Stimulated activated CD4-positive, alpha-beta T cell treated with anti-CD3 and anti-CD28 coated beads, Interleukin-15, amount 100 ng/mL, for 48 hours (primary cell): ENCODE data around the gene NOTUM.
"Not testable (repeated sequence)": the region's sequence is repeated elsewhere in the genome, so short reads cannot be mapped to it uniquely, and the experiment has no call there.

Experiments used
- DNase-seq, 2 donors: peaks; one replicate each; pipeline ENCODE4 v3.0.0-alpha.2; 2020; ENCODE audit warnings: low read depth in 2 of 2

The NOTUM gene

DNA sequence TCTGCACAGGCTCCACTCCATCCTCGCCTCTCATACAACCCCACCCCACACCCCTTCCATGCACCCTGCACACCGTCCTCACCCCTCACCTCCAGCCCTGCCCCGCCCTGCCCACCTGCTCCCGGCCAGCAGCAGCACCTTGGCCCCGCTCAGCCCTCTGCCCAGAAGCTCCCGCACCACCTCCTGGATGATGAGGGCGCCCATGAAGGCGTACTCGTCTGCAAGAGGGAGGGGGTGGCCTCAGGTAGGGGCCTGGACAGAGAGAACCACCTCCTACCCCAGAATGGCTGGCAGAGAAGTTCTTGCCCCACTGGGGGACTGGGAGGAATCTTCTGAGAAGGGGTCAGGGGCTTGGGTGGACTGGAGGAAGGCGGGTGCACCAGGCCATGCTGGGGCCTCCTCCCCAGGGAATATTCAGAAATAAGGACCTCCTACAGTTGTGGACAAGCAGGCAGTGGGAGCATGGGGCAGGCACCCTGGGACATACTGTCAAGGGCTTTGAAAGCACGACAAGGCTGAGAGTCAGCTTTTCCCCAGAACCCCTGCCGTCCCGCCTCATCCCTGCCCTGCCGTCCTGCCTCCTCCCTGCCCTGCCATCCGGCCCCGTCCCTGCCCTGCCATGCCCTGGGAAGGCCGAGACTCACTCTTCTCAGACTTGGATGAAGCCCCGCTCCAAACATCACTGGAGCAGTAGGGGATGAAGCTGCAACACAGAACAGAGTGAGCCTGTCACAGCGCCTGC is 3.1 kb downstream of the NOTUM start:
- no peak for DNase-seq

DNA sequence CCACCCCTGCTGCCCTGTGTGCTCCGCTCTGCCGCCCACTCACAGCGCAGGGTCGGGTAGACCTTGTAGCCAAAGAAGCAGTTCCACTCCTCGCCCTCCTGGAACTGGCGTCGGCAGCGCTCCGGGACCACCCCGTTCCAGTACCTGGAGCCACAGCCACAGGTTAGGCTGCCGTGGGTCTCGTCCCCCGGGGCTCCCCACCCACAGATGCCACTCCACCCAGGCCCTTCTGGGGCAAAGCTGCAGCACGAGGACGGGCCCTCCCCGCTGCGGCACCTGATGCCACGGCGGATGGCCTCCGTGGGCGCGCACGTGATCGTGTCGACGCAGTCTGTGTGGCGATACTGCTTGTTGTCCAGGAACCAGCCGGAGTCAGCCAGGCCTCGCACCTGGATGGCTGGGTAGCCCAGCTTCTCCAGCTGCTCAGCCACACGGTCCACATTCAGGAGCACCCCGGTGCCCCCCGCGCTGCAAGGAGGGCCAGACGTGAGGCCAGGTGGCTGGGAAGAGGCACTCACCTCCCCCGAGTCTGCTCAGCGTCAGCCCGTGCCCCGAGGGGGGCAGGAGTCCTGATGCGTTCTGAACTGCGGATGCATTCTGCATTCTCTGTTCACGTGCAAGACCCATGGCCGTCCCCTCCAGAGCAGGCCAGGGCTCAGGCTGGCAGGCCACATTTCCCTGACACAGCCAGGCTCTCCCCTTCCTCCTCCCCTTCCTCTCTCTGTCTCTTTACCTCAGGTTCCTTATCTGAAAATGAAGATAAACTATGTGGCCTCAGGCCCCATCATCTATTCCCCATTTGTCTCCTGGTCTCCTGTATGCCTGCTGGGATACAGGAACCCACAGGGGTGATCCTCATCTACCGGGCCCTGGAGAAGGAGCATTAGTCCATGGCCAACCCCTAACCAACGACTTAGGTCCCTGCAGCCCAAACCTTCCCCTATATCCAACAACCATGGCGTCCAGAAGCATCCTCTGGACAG is 4.1 kb downstream of the NOTUM start:
- DNase-seq, result no peak

DNA sequence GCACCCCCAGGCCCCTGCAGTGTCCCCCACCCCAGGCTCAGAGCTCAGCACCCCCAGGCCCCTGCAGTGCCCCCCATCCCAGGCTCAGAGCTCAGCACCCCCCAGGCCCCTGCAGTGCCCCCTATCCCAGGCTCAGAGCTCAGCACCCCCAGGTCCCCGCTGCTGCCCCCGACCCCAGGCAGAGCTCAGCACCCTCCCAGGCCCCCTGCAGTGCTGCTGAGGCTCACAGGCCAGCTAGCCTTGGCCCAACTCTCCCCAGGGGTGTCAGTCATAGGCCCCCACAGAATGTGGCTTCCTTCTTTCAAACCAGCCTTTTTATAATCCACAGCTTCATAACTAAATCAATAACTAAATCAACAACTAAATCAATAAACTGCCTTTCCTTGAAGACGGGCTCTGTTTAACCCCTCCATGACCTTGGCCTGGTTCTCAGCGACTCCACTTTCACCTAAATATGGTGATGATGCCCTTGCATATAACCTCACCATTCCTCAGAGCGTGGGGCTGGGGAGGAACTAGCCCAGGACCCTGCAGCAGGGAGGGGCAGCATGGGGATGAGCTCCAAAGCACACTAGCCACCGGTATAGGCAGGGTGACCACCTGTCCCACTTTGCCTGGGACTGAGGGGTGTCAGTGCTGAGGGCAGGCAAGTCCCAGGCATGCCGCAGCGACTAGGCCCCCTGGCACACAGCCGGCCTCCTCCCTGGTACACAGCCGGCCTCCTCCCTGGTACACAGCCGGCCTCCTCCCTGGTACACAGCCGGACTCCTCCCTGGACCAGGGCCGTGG is 5.0 kb downstream of the NOTUM start:
- no peak for DNase-seq

DNA sequence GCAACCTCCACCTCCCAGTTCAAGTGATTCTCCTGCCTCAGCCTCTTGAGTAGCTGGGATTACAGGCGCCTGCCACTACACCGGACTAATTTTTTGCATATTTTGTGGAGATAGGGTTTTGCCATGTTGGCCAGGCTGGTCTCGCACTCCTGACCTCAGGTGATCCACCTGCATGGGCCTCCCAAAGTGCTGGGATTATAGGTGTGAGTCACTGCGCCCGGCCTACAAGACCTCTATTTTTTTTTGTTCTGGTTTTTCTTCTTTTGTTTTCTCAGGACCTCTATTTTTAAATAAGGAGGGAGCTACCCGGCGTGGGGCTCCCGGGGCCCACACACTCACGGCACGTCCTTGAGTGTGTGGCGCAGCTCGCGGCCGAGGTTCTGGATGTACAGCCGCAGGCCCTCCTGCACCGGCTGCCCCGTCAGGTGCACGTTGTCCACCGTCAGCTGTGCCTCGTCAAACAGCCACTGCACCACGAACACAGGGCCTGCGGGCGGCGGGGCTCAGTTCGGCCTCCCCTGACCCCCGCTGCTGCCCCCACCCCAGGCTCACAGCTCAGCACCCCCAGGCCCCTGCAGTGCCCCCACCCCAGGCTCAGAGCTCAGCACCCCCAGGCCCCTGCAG is 5.8 kb downstream of the NOTUM start:
- no peak for DNase-seq

DNA sequence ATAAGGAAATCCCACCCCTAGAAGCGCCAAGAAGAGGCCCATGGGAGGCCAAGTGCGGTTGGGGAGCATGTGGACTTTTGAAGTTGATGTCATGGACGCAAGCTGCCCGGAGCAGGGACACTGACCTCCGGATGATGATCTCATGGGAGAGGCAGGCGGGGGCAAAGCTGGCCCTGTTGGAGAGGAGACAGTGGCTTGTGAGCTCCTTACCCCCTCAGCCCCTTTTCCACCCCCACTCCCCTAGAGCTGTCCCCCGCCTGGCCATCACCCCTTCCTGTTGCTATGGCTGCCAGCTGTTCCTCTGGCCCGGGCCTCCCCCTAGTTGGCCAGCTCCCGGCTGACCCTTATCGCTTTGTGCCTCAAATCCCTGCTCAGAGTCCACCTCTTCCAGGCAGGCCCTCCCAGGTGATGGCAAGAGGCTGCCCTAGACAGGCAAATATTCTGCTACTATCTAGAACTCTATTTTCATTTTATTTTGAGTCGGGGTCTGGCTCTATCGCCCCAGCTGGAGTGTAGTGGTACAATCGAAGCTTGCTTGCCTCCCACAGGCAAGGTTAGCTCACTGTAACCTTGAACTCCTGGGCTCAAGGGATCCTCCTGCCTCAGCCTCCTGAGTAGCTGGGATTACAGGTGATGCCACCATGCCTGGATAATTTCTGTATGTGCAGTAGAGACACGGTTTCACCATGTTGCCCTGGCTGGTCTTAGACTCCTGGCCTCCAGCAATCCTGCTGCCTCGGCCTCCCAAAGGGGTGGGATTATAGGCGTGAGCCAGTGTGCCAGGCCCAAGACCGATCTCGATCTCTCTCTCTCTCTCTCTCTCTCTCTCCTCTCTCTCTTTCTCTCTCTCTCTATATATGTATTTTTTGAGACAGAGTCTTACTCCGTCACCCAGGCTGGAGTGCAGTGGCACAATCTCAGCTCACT is 6.6 kb downstream of the NOTUM start:
- no peak for DNase-seq

DNA sequence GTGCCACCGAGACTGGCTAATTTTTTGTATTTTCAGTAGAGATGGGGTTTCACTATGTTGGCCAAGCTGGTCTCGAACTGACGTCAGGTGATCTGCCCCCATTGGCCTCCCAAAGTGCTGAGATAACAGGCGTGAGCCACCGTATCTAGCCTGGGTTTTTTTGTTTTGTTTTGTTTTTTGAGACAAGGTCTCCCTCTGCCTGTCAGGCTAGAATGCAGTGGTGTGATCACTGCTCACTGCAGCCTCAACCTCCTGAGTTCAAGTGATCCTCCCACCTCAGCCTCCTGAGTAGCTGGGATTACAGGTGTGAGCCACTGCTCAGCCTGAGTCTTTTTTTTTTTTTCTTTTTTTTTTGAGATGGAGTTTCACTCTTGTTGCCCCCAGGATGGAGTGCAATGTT is 7.5 kb downstream of the NOTUM start:
- not testable (repeated sequence) for DNase-seq

DNA sequence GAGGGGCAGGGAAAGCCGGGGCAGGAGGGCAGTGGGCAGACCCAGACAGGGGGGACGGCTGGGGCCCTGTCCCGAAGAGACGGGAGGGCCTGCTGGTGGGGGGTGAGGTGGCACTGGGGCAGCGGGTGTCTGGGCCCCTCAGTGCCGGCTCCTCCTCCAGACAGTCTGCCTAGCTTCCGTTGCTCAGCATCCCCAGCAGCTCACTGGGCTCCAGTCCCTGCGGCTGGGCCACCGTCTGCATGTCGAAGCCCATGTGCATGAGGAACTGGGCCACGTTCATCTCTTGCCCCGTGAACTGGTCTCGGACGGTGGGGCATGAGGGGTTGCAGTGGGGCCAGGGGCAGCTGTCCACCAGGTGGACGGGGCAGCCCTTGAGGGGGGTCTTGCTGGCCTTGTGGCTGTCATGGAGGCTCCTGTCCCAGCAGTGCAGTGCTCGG is 8.2 kb downstream of the NOTUM start:
- no peak for DNase-seq

DNA sequence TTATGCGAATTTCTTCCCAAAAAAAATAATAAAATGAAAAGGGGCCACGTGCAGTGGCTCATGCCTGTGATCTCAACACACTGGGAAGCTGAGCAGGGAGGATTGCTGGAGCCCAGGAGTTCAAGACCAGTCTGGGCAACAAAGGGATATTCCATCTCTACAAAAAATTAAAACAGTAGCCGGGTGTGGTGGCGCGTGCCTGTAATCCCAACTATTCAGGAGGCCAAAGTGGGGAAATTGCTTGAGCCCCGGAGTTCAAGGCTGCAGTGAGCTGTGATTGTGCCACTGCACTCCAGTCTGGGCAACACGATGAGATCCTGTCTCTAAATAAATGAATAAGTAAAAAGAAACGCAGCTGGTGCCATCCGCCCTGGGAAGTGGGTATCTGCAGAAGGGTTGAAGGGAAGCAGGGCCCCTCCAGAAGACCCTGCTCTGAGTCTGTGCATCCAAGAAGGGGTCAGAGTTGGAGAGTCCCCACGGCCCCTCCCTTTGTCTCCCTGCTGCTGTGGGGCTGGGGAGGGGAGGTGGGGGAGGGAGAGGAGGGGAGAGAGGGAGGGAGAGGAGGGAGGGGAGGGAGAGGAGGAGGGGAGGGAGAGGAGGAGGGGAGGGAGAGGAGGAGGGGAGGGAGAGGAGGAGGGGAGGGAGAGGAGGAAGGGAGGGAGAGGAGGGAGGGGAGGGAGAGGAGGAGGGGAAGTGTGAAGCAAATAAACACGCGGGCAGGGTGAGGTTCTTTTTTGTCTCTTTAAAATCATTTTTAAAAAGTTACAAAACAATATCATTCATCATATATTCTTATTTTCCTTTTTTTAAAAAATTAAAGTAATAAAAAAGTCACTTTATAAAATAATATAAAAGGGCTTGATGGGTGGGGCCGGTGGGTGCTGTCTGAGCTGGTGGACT is 9.0 kb downstream of the NOTUM start:
- DNase-seq, result no peak

DNA sequence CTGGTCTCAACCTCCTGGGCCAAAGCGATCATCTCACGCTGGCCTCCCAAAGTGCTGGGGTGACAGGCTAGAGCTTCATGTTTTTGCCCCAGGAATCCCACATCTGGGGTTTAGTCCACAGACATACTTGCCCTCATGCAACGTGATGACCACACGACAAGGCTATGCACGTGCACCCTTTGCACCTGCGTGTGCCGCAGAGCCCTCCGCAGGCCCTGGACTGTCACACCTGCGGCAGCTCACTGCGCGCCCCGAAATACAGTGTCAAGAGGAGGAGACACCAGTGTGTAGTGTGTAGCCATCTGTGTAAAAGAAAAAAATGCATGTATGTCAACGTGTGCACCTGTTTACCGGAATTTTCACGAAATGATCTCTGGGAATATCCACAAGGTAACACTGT is 10.5 kb downstream of the NOTUM start:
- DNase-seq, result no peak

DNA sequence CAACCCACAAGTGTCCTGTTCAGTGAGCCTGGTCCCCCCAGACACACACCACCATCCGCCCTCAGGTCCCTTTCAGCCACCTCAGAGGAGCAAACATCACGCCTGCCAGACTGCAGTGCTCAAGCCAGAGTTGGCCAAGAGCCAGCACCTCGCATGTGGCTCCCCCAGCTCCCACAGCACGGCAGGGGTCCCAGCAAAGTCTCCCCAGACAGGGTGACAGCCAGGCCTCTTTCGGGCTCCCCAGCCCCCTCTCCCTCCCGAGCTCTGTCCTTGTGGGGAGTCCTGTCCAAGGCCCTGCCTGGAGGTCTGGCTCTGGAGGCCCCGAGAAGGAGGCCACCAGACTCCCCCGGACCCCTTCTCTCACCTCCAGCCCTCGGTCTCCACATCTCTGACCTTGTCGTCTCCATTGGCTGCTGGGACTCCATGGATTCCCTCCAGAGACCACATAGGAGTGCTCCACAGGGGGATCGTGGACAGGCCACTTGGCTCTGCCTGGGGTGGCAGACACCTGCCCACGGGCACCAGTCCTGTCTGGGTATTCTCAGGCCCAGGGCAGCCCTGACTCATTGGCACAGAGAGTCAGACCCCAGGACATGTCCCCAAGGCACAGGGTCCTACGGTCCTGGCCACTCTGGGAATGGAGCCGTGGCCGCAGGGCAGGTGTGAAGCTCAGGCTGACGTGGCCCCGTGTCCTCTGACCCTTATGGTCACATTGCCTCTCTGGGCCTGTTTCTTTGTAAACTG is 12.2 kb downstream of the NOTUM start:
- DNase-seq, result no peak

DNA sequence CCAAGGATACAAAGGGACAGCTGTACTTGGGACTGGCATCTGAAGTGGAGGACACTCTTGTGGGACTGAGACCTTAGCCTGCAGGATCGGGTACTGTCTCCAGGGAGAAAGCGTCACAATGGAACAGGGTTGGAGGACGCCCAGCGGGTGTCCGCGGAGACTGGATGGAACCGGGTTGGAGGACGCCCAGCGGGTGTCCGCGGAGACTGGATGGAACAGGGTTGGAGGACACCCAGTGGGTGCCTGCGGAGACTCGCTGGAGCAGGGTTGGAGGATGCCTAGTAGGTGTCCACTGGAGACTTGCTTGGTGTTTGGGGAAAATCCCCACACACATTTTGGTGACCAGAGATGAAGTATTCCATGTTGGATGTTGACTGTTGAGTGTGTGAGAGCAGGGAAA is 13.8 kb downstream of the NOTUM start, which contains the start of gene MYADML2:
Gene MYADML2 (minus strand): TSS at position 45 of the 400 bp plus-strand sequence. CDS start 5,492 bp downstream, outside the sequence.
- DNase-seq, result no peak

DNA sequence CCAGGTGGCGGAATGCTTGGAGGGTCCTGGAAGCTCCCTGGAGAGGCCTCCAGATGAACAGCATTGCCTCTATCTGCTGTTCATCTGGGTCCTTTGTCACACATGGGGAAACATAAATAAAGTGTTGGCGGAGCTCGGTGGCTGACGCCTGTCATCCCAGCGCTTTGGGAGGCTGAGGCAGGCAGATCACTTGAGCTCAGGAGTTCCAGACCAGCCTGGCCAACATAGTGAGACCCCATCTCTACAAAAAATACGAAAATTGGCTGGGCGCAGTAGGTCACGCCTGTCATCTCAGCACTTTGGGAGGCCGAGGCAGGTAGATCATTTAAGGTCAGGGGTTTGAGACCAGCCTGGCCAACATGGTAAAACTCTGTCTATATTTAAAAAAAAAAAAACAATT is 16.1 kb downstream of the NOTUM start:
- no peak for DNase-seq

DNA sequence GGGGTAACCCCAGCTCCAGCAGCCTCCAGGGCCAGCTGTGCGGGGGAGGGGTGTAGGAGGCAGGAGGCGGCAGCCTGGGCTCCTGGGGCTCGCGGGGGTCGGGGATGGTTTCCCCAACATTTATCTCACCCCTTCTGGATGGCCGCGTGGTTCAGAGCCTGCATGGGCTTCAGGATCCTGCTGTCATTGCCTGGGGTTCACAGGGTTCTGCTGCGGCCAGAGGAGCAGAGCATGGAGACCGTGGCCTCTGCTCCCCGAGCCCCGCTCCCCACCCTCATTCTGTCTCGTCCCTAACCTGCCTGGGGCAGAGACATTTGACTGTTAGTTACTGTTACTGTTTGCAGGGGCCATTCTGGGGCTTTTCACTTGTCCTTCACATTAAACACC is 18.8 kb downstream of the NOTUM start:
- no peak for DNase-seq

DNA sequence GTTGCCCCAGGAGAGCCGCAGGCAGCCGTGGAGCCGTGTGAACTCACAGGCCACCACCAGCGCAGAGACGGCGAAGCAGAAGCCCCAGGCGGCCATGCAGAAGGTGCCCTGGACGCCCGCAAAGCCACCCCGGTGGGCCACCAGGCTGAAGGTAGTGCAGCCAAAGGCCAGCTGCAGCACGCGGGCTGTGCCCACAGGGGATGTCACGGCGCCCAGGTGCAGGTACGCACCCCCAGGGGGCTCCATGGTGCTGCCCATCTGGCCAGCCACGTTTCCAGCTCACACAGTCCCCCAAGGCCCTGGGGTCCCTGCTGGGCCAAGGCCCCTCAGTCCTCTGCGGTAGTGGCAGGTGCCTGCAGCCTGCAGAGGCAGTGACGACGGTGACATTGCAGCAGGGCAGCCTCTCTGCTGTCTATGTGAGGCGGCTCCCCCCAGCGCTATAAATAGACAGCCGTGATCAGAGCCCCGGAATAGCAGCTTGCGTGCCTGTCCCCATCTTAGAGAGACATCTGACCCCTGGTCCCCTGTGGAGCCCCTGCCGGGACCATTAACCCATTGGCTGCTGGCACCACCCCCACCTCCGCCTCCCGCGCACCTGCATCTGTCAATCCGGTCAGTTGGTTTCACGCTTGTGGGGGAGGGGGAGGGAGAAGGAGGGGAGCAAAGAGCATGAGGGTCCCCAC is 19.4 kb downstream of the NOTUM start:
- no peak for DNase-seq

DNA sequence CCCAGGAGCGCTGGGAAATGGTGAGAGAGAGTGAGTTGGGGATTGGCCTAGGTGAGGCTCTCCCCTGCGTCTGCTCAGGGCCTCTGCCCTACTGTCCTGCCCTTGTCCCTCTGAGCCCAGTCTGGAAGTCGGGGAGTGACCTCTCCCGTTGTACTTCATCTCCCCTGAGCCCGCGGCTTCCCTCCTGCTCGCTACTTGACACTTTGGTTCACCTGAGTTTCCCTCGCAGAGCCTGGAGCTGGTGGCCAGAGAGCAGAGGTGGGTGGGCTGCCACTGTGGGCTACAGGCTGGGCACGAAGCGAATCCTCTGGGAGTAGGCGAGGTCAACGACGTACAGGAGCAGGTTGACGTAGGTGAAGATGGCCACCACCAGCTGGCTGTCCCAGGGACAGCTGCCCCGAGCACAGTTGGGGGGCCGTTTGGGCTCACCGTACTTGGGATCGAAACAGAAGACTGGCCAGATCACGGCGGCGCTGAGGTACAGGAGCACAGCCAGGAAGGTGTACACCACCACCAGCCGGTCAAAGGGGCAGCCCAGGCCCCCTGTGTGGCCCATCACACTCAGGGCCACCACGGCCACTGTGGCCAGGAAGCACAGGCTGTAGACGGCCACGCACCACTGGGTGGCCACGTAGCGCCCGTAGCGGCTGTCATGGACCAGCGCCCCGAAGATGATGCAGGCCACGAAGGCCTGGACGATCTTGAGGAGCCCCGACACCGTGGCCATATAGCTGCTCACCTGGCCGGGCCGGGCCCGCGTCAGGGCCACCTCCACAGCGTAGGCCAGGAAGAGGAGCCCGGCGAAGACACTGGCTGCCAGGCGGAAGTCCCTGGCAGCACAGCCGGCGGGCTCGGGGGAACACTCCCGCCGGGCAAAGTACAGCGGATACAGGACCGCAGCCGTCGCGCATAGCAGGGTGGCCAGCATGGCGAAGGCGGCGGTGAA is 20.2 kb downstream of the NOTUM start:
- DNase-seq, result no peak

DNA sequence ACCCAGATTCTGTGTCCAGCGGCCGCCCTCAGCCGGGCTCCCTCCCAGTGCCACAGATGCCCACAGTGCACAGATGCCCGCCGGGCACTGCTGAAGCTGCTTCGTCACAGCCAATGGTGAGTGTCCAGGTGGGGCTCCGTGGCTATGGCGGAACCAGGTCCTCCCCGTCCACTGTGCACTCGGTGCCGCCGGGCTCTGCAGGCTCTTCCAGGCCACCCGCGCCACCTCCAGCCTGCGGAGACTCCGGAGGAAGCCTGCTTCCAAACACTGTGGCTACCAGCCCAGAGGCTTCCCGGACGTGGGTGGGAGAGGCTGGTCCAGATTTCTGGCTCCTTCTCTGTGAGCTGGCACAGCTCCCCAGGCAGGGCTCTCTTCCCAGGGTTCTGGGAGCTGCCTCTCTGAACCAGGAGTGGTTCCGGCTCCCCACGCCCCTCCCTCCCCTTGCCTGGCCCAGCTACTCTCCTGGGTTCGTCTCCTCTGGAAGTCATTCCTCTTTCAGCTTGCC is 21.1 kb downstream of the NOTUM start:
- no peak for DNase-seq

DNA sequence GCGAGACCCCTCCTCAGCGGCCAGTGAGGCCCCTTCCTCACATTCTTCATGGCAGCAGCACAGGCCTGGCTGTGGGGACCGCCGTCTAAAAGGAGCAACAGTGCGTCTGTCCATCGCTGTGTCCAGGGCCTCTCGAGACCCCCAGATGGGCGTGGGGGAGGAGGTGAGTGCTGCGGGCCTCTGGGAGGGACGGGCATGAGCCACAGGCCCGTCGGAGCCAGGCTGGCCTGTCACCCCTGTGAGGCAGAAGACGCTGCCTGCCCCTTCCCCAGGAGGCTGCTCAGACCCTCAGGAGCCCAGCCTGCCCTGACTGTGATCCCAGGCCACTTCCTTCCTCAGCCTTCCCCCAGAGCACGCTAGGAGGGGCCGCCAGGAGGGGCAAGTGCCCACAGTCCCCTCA is 21.8 kb downstream of the NOTUM start:
- DNase-seq, result no peak
